HepG2 (cell line): Measurements from ENCODE around the gene CNOT8. TPM values are rescaled to one million over a fixed set of nuclear protein-coding genes. Genes with fewer than 3 reads are reported as not detected.

Experiments used
- ZNF770 ChIP-seq: sonication (generic); formaldehyde crosslinking; IDR thresholded peaks from 2 replicates; pipeline ENCODE4 v1.5.0; 2020; ENCODE audit warnings: mild to moderate bottlenecking, missing genetic modification reagents
- polyA plus RNA-seq, 8 experiments: library from polyadenylated mRNA; depleted of rRNA in 3 of 8; stranded (reverse) in 7 of 8; unstranded in 1 of 8; fragments of >200 nt; fragmentation: Illumina TruSeq in 4 of 8; extraction: Trizol in 4 of 8; gene quantifications; 2 replicates each; pipeline versions ENCODE4 v1.2.1 to v1.2.3, GENCODE V29; 2011 to 2016; ENCODE audit warnings: low read depth in 4 of 8, missing spikeins in 1 of 8, mixed read lengths in 1 of 8; ENCODE audit not compliant: insufficient read depth in 1 of 8
- total RNA-seq, 5 experiments: library from RNA; depleted of rRNA; stranded (reverse); fragments of >200 nt; fragmentation: Illumina TruSeq; extraction: Trizol; gene quantifications; 2 replicates each; pipeline ENCODE4 v1.2.3, GENCODE V29; 2016; ENCODE audit warnings: low read depth in 1 of 5
- TF ChIP-seq, protein P1 (sequence below): sonication (generic); formaldehyde crosslinking; IDR thresholded peaks from 2 replicates; pipeline ENCODE4 v1.5.1; 2020; ENCODE audit warnings: mild to moderate bottlenecking, missing genetic modification reagents, borderline replicate concordance

Gene CNOT8
- total and polyA plus RNA-seq, 2 of the 13 experiments (the other 11 are each of a cell fraction or from before 2014, with no cell fraction given) = 37.1 to 74.9 TPM

DNA sequence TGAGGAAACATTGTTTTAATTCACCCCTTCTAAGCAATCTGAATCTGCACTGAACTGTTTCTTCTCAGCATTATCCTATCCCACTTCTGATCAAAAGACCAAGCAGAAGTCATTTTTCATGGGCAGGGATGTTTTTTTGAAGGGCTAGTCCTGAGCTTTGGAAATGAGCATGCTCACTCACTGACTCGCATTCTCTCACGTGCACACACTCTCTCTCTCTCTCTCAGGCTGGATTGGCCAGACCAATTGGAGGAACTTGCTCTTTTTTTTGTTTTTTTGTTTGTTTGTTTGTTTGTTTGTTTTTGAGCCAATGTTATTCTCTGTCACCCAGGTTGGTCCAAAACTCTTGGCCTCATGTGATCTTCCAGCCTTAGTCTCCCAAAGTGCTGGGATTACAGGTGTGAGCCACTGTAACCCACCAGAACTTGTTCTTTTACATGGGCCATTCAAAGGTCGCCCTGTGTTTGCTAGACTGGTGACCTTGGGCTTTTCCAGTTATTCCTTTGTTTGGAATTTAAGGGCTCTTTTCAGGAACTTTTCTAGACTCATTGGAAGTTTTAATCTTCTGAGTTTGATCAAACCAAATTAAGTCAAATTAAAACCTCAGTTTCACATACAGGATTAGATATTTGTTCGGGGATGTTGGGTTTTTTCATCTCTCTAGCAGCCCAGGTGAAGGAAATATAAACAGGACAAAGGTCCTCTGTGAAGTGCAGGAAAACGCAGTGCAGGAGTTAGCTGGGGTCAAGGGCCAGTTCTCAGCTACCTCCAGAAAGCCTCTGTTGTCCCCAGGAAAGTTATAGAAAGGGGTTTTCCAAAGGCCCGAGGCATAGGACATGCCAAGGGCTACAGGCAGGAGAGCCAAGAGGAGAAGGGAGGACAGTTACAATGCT, 21.2 kb upstream of the CNOT8 start (continued):
- TF ChIP-seq ZNF770 (CRISPR knock-in tag) = peak; percentile 52; the same call in 1 of the 2 replicates
- TF ChIP-seq, protein P1, sequence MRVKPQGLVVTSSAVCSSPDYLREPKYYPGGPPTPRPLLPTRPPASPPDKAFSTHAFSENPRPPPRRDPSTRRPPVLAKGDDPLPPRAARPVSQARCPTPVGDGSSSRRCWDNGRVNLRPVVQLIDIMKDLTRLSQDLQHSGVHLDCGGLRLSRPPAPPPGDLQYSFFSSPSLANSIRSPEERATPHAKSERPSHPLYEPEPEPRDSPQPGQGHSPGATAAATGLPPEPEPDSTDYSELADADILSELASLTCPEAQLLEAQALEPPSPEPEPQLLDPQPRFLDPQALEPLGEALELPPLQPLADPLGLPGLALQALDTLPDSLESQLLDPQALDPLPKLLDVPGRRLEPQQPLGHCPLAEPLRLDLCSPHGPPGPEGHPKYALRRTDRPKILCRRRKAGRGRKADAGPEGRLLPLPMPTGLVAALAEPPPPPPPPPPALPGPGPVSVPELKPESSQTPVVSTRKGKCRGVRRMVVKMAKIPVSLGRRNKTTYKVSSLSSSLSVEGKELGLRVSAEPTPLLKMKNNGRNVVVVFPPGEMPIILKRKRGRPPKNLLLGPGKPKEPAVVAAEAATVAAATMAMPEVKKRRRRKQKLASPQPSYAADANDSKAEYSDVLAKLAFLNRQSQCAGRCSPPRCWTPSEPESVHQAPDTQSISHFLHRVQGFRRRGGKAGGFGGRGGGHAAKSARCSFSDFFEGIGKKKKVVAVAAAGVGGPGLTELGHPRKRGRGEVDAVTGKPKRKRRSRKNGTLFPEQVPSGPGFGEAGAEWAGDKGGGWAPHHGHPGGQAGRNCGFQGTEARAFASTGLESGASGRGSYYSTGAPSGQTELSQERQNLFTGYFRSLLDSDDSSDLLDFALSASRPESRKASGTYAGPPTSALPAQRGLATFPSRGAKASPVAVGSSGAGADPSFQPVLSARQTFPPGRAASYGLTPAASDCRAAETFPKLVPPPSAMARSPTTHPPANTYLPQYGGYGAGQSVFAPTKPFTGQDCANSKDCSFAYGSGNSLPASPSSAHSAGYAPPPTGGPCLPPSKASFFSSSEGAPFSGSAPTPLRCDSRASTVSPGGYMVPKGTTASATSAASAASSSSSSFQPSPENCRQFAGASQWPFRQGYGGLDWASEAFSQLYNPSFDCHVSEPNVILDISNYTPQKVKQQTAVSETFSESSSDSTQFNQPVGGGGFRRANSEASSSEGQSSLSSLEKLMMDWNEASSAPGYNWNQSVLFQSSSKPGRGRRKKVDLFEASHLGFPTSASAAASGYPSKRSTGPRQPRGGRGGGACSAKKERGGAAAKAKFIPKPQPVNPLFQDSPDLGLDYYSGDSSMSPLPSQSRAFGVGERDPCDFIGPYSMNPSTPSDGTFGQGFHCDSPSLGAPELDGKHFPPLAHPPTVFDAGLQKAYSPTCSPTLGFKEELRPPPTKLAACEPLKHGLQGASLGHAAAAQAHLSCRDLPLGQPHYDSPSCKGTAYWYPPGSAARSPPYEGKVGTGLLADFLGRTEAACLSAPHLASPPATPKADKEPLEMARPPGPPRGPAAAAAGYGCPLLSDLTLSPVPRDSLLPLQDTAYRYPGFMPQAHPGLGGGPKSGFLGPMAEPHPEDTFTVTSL (CRISPR knock-in tag) = peak; percentile 62; the same call in 1 of the 2 replicates
